ENCODE results near the gene ZNF407. TPM values are rescaled to one million over a fixed set of nuclear protein-coding genes. Genes with fewer than 3 reads are reported as not detected.

Gene ZNF407
- total and polyA plus RNA-seq, 2 of the 13 experiments (the other 11 are each of a cell fraction or from before 2014, with no cell fraction given), result 2.3 to 8.7 TPM

DNA sequence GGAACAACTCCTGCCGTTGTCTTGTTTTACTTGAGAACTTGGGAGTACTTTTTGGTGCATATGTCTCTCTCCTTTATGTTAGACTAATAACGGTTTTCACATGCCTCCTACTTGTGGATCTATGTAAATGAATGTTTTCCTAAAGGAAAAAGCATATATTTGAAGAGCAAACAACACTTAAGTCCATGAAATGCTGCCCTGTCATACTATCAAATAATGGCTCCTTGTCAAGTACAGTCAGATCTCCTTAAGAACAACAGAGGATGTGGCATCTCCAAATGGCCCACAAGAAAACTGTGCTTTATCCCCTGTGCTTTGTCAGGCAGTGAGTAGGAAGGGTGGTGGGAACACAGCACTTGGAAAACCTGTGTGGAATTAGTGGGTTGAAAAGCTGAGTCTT, 413.0 kb downstream of the ZNF407 start (continued):
- TF ChIP-seq, protein P1, sequence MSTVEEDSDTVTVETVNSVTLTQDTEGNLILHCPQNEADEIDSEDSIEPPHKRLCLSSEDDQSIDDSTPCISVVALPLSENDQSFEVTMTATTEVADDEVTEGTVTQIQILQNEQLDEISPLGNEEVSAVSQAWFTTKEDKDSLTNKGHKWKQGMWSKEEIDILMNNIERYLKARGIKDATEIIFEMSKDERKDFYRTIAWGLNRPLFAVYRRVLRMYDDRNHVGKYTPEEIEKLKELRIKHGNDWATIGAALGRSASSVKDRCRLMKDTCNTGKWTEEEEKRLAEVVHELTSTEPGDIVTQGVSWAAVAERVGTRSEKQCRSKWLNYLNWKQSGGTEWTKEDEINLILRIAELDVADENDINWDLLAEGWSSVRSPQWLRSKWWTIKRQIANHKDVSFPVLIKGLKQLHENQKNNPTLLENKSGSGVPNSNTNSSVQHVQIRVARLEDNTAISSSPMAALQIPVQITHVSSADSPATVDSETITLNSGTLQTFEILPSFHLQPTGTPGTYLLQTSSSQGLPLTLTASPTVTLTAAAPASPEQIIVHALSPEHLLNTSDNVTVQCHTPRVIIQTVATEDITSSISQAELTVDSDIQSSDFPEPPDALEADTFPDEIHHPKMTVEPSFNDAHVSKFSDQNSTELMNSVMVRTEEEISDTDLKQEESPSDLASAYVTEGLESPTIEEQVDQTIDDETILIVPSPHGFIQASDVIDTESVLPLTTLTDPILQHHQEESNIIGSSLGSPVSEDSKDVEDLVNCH (CRISPR knock-in tag; IDR thresholded peaks at IDR 0.05), result no peak

DNA sequence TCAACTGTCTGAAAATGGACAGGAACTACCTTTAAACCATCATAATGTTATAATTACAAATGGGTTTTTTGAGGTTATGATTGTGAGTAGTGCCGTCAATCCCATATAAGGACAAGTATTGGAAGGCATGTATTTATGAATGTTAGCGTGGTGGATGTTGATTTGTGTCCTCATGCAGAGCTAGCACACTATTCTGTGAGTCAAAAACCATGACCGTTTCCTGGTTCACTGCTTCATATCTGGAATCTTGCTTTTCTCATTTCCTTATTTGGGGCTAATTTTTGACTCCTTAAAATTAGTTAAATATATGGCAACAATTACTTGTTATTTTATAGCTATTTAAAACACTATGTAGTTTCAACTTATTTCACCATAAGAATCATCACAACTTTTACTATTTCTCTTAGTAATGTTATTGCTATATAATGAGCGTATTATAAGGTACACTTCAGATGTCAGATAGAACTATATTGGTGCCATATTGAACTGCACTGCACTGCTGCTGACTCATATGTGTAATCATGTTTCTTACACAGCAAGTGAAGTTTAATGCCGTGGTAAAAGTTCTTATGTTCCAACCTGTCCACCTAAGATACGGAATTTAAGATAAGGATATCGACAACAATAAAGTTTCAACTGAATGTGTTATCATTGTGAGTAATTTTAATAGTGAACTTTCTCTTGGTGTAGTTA, 418.5 kb downstream of the ZNF407 start:
- ChIA-PET CTCF (ENCODE audit: low intra/inter-chr PET ratio, low total read pairs) (no interaction called here), POLR2A (no interaction called here)
- H3K4me3 ChIP-seq (replicated peaks in 1 of 3; ENCODE audit: insufficient read depth in 1 of 3, low read depth in 2 of 3, low read length in 3 of 3), result no peak overlapping the region
- no peaks in the 10 kb centered on the region for H3K79me2 ChIP-seq (ENCODE audit: insufficient read depth, low read length)
- no peak overlapping the region for H2AFZ ChIP-seq (ENCODE audit: low read length)
- no peaks in the 10 kb centered on the region for H4K20me1 ChIP-seq (ENCODE audit: insufficient read depth, low read length)
- in situ Hi-C loops (cut with HindIII; ENCODE audit: extremely low pct_ligation_motif_present, low pct_unique_long_range_greater_than_20kb), result no loop called here
- no peaks in the 10 kb centered on the region for H3K4me1 ChIP-seq (ENCODE audit: insufficient read depth, low read length)
- no peak overlapping the region for H3K9ac ChIP-seq (ENCODE audit: insufficient read depth, low read depth, low read length)
- WGBS (ENCODE audit: low lambda C conversion rate), result 92% methylated on average over 7 of the region's 7 CpGs
- TF ChIP-seq TARDBP (CRISPR knock-in tag; IDR thresholded peaks at IDR 0.05) (no peak), CCAR2 (optimal IDR thresholded peaks at IDR 0.05; ENCODE audit: low read depth, low read length) (no peak), NFRKB (IDR thresholded peaks at IDR 0.05) (no peak), ZNF703 (CRISPR knock-in tag; IDR thresholded peaks at IDR 0.05; ENCODE audit: borderline replicate concordance) (no peak), KAT8 (CRISPR knock-in tag; IDR thresholded peaks at IDR 0.05) (no peak), SP4 (CRISPR knock-in tag; IDR thresholded peaks at IDR 0.05) (no peak), CENPX (CRISPR knock-in tag; IDR thresholded peaks at IDR 0.05) (no peak), HNRNPH1 (optimal IDR thresholded peaks at IDR 0.05; ENCODE audit: low read depth, low read length) (no peak), HNRNPK (IDR thresholded peaks at IDR 0.05; ENCODE audit: low read depth, low read length, poor library complexity, severe bottlenecking) (no peak), ZFP36 (IDR thresholded peaks at IDR 0.05; ENCODE audit: borderline replicate concordance, low read depth, low read length, partially characterized antibody) (no peak)
- TF ChIP-seq, protein P2, sequence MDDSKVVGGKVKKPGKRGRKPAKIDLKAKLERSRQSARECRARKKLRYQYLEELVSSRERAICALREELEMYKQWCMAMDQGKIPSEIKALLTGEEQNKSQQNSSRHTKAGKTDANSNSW (CRISPR knock-in tag; IDR thresholded peaks at IDR 0.05; ENCODE audit: borderline replicate concordance), result no peak
- ATAC-seq (no peak), FAIRE-seq (no peak), DNase-seq (ENCODE audit: low spot score) (no peak)
- BruUV-seq (replicated peaks), result no TSS peak
- H3K27ac ChIP-seq (ENCODE audit: extremely low read length, insufficient read depth, low read length), result no peak overlapping the region
- H3K9me3 ChIP-seq (ENCODE audit: low read length), result no peaks in the 10 kb centered on the region
- no peak overlapping the region for H3K4me2 ChIP-seq (ENCODE audit: low read depth, low read length)
- H3K36me3 ChIP-seq (replicated peaks in 1 of 2; ENCODE audit: control insufficient read depth in 1 of 2, insufficient read depth in 2 of 2, low read length in 2 of 2), result no peaks in the 10 kb centered on the region
- intact Hi-C loops (cut with micrococcal nuclease; ENCODE audit: unreplicated experiment), result no loop called here
- H3K27me3 ChIP-seq (ENCODE audit: control insufficient read depth in 1 of 2, insufficient read depth in 2 of 2, low read length in 2 of 2), result no peaks in the 10 kb centered on the region
